ENCODE measurements around the gene OTOGL. TPM values are rescaled to one million over a fixed set of nuclear protein-coding genes. Genes with fewer than 3 reads are reported as not detected.
"Not testable (repeated sequence)": the region's sequence is repeated elsewhere in the genome, so short reads cannot be mapped to it uniquely, and the experiment has no call there.

Gene OTOGL
- total RNA-seq, 1 donor from 2014 or later: not detected

GRCh38 chr12:80211671-80212070 is 112.3 kb downstream of the OTOGL start:
- H3K4me1 ChIP-seq: no peaks in the 10 kb centered on the region
- no peak overlapping the region for H3K27ac ChIP-seq
- no peaks in the 10 kb centered on the region for H3K9me3 ChIP-seq
- H3K27me3 ChIP-seq: no peaks in the 10 kb centered on the region
- H3K4me3 ChIP-seq: no peak overlapping the region
- intact Hi-C loops (cut with DNase I): no loop called here
- no peak for DNase-seq (ENCODE audit: low spot score in 2 of 2)
- no peak for TF ChIP-seq CTCF (IDR thresholded peaks at IDR 0.05)
- no peaks in the 10 kb centered on the region for H3K36me3 ChIP-seq

GRCh38 chr12:80212938-80213645 is 113.8 kb downstream of the OTOGL start:
- H3K4me3 ChIP-seq: no peak overlapping the region
- H3K4me1 ChIP-seq: no peaks in the 10 kb centered on the region
- H3K9me3 ChIP-seq: no peaks in the 10 kb centered on the region
- no peaks in the 10 kb centered on the region for H3K36me3 ChIP-seq
- TF ChIP-seq CTCF (IDR thresholded peaks at IDR 0.05): no peak
- no peaks in the 10 kb centered on the region for H3K27me3 ChIP-seq
- H3K27ac ChIP-seq: no peak overlapping the region
- intact Hi-C loops (cut with DNase I): no loop called here
- DNase-seq (ENCODE audit: low spot score in 2 of 2): no peak

DNA sequence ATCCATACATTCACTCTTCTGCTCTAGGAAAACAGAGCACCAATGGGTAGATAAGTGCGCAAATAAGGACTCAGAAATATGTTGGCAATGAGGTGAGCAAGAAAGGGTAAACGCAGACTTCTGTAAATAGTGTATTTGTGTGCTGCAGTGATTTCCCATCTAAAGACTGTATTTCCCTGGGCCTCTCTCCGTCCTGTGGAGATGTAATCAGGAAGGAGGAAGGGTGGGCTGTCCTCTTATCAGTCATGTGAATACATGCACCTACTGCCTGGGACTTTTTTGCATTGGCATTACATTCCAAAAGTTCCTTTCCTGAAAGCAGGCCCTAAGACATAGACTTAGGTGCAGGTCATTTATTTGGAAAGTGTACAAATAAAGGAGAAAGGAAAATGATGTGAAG is 114.5 kb downstream of the OTOGL start:
- Histone ChIP-seq H3K27ac (no peak overlapping the region), H3K4me1 (no peaks in the 10 kb centered on the region), H3K9me3 (no peaks in the 10 kb centered on the region), H3K27me3 (no peaks in the 10 kb centered on the region), H3K4me3 (no peak overlapping the region), H3K36me3 (no peaks in the 10 kb centered on the region)
- DNase-seq (ENCODE audit: low spot score in 2 of 2): no peak
- intact Hi-C loops (cut with DNase I): no loop called here
- TF ChIP-seq CTCF (IDR thresholded peaks at IDR 0.05): no peak

- TF ChIP-seq CTCF (IDR thresholded peaks at IDR 0.05): no peak
- Histone ChIP-seq H3K27me3 (no peaks in the 10 kb centered on the region), H3K4me1 (no peaks in the 10 kb centered on the region), H3K27ac (no peak overlapping the region), H3K9me3 (no peaks in the 10 kb centered on the region), H3K4me3 (no peak overlapping the region), H3K36me3 (no peaks in the 10 kb centered on the region)
- intact Hi-C loops (cut with DNase I): no loop called here
- DNase-seq (ENCODE audit: low spot score in 2 of 2): no peak
Measured at GRCh38 chr12:80217011-80217535, 117.7 kb downstream of the OTOGL start.

GRCh38 chr12:80218925-80219324 is 119.6 kb downstream of the OTOGL start:
- H3K27ac ChIP-seq; H3K4me1 ChIP-seq; intact Hi-C loops (cut with DNase I); DNase-seq (ENCODE audit: low spot score in 2 of 2); H3K4me3 ChIP-seq; H3K9me3 ChIP-seq; H3K36me3 ChIP-seq; H3K27me3 ChIP-seq: not testable (repeated sequence)

GRCh38 chr12:80219345-80219744 is 120.0 kb downstream of the OTOGL start:
- TF ChIP-seq CTCF (IDR thresholded peaks at IDR 0.05): no peak
- intact Hi-C loops (cut with DNase I): no loop called here

More at GRCh38 chr12:80219345-80219744, 120.0 kb downstream of the OTOGL start:
- no peaks in the 10 kb centered on the region for H3K4me1 ChIP-seq
- H3K36me3 ChIP-seq: no peaks in the 10 kb centered on the region
- H3K4me3 ChIP-seq: no peak overlapping the region
- DNase-seq (ENCODE audit: low spot score in 2 of 2): no peak
- H3K27me3 ChIP-seq: no peaks in the 10 kb centered on the region
- H3K27ac ChIP-seq: no peak overlapping the region
- H3K9me3 ChIP-seq: no peaks in the 10 kb centered on the region
